GM13976 (cell line): ENCODE data around the gene PEPD.

Experiments
- DNase-seq: peaks from one replicate; pipeline ENCODE4 v3.0.0; 2012; ENCODE audit warnings: low spot score
- in situ Hi-C: fragments of 300-500 bp; cut with MboI; formaldehyde crosslinking; loops from one replicate; pipeline ENCODE4 v1.12.0; 2022; ENCODE audit warnings: low sequenced_read_pairs, mixed read lengths, inconsistent platforms; ENCODE audit not compliant: unreplicated experiment
- TF ChIP-seq, protein P1 (sequence below): IDR thresholded peaks from 2 replicates; pipeline ENCODE4 v1.5.1; 2012; ENCODE audit warnings: borderline replicate concordance, mild to moderate bottlenecking; ENCODE audit not compliant: insufficient read depth; ENCODE audit errors: extremely low read depth, missing control alignments, control extremely low read depth

PEPD gene

GRCh38 chr19:33515921-33516320 lies 5.7 kb downstream of the PEPD start:
- in situ Hi-C loops, result no loop called here
- no peak for DNase-seq
- TF ChIP-seq, protein P1, sequence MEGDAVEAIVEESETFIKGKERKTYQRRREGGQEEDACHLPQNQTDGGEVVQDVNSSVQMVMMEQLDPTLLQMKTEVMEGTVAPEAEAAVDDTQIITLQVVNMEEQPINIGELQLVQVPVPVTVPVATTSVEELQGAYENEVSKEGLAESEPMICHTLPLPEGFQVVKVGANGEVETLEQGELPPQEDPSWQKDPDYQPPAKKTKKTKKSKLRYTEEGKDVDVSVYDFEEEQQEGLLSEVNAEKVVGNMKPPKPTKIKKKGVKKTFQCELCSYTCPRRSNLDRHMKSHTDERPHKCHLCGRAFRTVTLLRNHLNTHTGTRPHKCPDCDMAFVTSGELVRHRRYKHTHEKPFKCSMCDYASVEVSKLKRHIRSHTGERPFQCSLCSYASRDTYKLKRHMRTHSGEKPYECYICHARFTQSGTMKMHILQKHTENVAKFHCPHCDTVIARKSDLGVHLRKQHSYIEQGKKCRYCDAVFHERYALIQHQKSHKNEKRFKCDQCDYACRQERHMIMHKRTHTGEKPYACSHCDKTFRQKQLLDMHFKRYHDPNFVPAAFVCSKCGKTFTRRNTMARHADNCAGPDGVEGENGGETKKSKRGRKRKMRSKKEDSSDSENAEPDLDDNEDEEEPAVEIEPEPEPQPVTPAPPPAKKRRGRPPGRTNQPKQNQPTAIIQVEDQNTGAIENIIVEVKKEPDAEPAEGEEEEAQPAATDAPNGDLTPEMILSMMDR, result no peak

DNA sequence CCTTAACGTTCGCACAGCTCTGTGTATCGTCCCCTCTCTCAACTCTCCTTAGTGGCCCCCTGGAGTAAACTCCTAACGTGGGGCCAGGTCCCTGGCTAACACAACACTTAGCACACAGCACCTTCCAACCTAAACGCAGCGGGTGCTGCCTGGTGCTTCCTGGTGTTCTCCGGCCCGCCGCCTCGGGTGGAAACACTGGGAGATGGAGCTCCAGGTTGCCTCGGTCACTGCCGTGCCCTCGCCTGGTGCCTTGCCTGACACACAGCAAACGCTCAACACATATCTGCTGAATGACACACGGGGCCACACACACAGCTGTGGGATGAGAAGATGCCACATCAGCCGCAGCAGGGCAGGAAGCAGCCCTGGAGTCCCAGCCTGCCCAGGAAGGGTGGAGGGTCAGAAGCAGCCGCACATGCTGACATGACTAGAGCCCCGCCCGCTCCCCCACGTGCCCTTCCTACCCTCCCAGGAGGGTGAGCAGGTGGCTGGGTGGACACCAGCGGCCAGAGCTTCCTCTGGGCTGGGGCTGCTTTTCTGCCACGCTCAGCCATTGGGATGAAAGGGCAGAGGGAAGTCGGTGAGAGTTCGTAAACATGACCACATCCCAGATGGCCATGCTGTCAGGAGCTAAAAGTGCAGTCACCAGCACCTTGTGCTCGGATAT lies 6.6 kb downstream of the PEPD start:
- no peak for DNase-seq
- in situ Hi-C loops, result no loop called here
- TF ChIP-seq, protein P1, result no peak

GRCh38 chr19:33513424-33513823 lies 8.2 kb downstream of the PEPD start:
- DNase-seq, result no peak
- in situ Hi-C loops, result no loop called here
- TF ChIP-seq, protein P1, result no peak

DNA sequence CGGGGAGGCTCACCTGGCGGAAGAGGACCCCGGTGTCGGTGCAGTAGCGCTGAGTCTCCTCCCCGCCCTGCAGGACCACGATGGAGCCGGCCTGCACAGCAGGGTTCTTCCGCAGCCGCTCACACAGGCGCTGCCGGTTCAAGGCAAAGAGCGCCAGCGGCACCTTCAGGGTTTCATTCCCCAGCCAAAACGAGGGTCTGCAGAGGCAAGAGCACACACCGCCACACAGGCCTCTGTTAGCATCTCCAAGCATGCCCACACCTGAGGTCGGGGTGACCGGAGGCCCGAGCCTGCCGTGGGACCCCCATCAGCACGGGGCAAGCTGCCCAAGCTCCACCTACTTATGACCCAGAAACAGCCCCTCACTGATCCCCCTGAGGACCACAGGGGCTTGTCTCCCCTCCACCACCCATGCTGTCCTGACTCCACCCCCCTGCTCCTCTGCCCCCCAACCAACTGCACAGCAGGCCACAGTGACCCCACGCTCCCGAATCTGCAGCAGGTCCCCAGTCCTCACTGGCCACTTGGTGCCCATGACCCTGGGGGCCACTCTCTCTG lies 8.9 kb downstream of the PEPD start:
- in situ Hi-C loops, result no loop called here
- no peak for DNase-seq
- TF ChIP-seq, protein P1, result no peak

DNA sequence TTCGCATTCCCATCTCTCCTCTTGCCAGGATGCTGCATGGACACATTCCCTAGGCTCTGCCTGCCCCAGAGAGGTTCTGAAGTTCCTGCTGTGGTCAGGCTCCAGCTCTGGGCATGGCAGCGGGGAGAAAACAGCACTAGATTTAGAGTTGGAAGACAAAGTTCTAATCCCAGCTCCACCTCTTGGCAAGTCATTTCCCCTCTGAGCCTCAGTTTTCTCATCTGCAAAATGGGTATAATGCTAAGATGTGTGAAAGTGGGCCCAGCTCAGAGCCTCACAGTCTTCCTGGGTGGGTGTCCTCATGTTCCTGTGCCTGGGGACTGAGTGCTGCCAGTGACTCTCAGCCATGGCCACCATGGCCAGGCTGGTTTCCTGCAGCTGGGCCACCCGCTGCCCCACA lies 9.6 kb downstream of the PEPD start:
- TF ChIP-seq, protein P1, result no peak
- in situ Hi-C loops, result no loop called here
- no peak for DNase-seq

DNA sequence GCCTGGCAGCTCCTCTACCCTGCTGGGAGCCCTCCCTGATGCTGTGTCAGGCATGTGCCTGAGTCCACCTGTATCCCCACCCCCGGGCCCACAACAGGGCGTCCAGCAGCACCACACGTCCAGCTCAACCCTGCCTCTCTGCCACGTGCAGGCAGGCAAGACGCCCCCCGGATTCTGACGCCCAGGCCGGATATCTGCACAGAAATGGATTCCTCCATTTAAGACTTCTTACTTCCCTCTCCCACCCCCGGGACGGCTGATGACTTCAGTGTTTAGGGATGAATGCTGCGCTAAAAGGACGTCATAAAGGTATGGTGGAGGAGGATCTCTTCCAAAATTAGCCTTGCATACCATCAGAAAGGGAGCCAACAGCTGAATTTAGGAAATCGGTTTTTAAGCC lies 10.2 kb downstream of the PEPD start:
- in situ Hi-C loops, result no loop called here
- no peak for DNase-seq
- TF ChIP-seq, protein P1, result no peak
